Prostate gland (tissue), 2 donors: ENCODE measurements around the gene SLC52A3. TPM values are rescaled to one million over a fixed set of nuclear protein-coding genes. Genes with fewer than 3 reads are reported as not detected.

Experiments
- DNase-seq: peaks from one replicate; pipeline ENCODE4 v3.0.0-alpha.2; 2019; ENCODE audit warnings: low spot score
- H3K27ac ChIP-seq, 2 donors: fragments of 200-600 bp; sonication (generic); 2 replicates each; pipeline ENCODE4 v1.5.1; 2017 to 2019
- H3K27me3 ChIP-seq: fragments of 200-600 bp; sonication (generic); replicated peaks from 2 replicates; pipeline ENCODE4 v1.5.1; 2019; ENCODE audit not compliant: insufficient read depth
- H3K36me3 ChIP-seq, 2 donors: fragments of 200-600 bp; sonication (generic); 1 replicate in 1 of 2; 2 replicates in 1 of 2; pipeline versions ENCODE4 v1.5.1 to v1.8.1; 2017 to 2019
- H3K4me1 ChIP-seq: fragments of 200-600 bp; sonication (generic); replicated peaks from 2 replicates; pipeline ENCODE4 v1.5.1; 2019
- H3K4me3 ChIP-seq, 2 donors: fragments of 200-600 bp; sonication (generic); 2 replicates each; pipeline ENCODE4 v1.5.1; 2017 to 2019
- H3K9me3 ChIP-seq: fragments of 200-600 bp; sonication (generic); 2 replicates; pipeline ENCODE4 v1.5.1; 2017
- CTCF ChIP-seq, 4 experiments: fragments of 200-600 bp in 2 of 4; fragments of 450-650 bp in 2 of 4; sonication (generic) in 2 of 4; IDR thresholded peaks; 1 replicate in 3 of 4; 2 replicates in 1 of 4; pipeline ENCODE4 v1.5.1; 2016 to 2019; ENCODE audit warnings: antibody characterized with exemption in 4 of 4, mild to moderate bottlenecking in 2 of 4, moderate library complexity in 2 of 4
- POLR2A ChIP-seq: fragments of 450-650 bp; IDR thresholded peaks from one replicate; pipeline ENCODE4 v1.6.1; 2016; ENCODE audit warnings: antibody characterized with exemption, mild to moderate bottlenecking
- POLR2AphosphoS5 ChIP-seq: sonication (generic); formaldehyde crosslinking; IDR thresholded peaks from one replicate; pipeline ENCODE4 v1.6.1; 2017; ENCODE audit warnings: antibody characterized with exemption
- WGBS: methylation state at CpG from one replicate; pipeline ENCODE4 v1.1.5; 2018; 5-methylcytosine and 5-hydroxymethylcytosine counted together
- intact Hi-C: fragments of 100-400 bp; cut with DNase I; formaldehyde crosslinking; loops from one replicate; pipeline ENCODE4 v1.14.2; 2022
- total RNA-seq, 2 donors: library from RNA; depleted of rRNA; stranded (reverse); fragments of >200 nt; gene quantifications; one replicate each; pipeline ENCODE4 v1.1.0, GENCODE V29; 2016

Gene SLC52A3
- total RNA-seq, 2 donors from 2014 or later = 34.3 to 221 TPM

- 62% methylated on average over 8 of the region's 8 CpGs for WGBS
- no peak for DNase-seq
- TF ChIP-seq POLR2AphosphoS5 = no peak
- no peak for TF ChIP-seq CTCF (IDR thresholded peaks at IDR 0.05)
- TF ChIP-seq POLR2A = no peak
- Histone ChIP-seq H3K4me3 (no peak overlapping the region), H3K36me3 (no peaks in the 10 kb centered on the region), H3K4me1 (peaks cover 8% of the 10 kb centered on the region), H3K27ac (peak overlapping the region in 1 of 2 donors; percentile 50), H3K27me3 (no peaks in the 10 kb centered on the region), H3K9me3 (no peaks in the 10 kb centered on the region)
- intact Hi-C loops = loop anchor here (5.0 to 10.0 kb wide), 2 partner anchors 177 to 385 kb away; no protein-coding TSS in a partner anchor
Measured at GRCh38 chr20:739736-740135, 28.6 kb downstream of the SLC52A3 start.

GRCh38 chr20:733861-734260, 34.4 kb downstream of the SLC52A3 start:
- Histone ChIP-seq H3K27ac (no peak overlapping the region), H3K36me3 (no peaks in the 10 kb centered on the region), H3K4me1 (no peaks in the 10 kb centered on the region), H3K9me3 (no peaks in the 10 kb centered on the region), H3K4me3 (no peak overlapping the region), H3K27me3 (no peaks in the 10 kb centered on the region)
- intact Hi-C loops = loop anchor here (10.0 kb wide), 1 partner anchor 379 kb away; no protein-coding TSS in a partner anchor
- no peak for TF ChIP-seq POLR2AphosphoS5
- no peak for TF ChIP-seq CTCF (IDR thresholded peaks at IDR 0.05)
- no peak for TF ChIP-seq POLR2A
- no peak for DNase-seq
- WGBS = 58% methylated on average over 7 of the region's 7 CpGs

- TF ChIP-seq CTCF (IDR thresholded peaks at IDR 0.05) (no peak), POLR2A (no peak), POLR2AphosphoS5 (no peak)
- no peak overlapping the region for H3K4me3 ChIP-seq
- no peaks in the 10 kb centered on the region for H3K36me3 ChIP-seq
- H3K9me3 ChIP-seq = no peaks in the 10 kb centered on the region
- no peaks in the 10 kb centered on the region for H3K27me3 ChIP-seq
- WGBS = 87% methylated on average over 3 of the region's 3 CpGs
- H3K4me1 ChIP-seq = no peaks in the 10 kb centered on the region
- DNase-seq = no peak
- intact Hi-C loops = loop anchor here (10.0 kb wide), 1 partner anchor 378 kb away; no protein-coding TSS in a partner anchor
- no peak overlapping the region for H3K27ac ChIP-seq
Measured at GRCh38 chr20:732727-733126, 35.6 kb downstream of the SLC52A3 start.

- no peaks in the 10 kb centered on the region for H3K36me3 ChIP-seq
- no peak overlapping the region for H3K4me3 ChIP-seq
- DNase-seq = no peak
- no peaks in the 10 kb centered on the region for H3K4me1 ChIP-seq
- H3K27ac ChIP-seq = no peak overlapping the region
- no peaks in the 10 kb centered on the region for H3K27me3 ChIP-seq
- TF ChIP-seq CTCF (IDR thresholded peaks at IDR 0.05) = no peak
- TF ChIP-seq POLR2AphosphoS5 = no peak
- H3K9me3 ChIP-seq = no peaks in the 10 kb centered on the region
- WGBS = 68% methylated on average over 8 of the region's 8 CpGs
- intact Hi-C loops = loop anchor here (10.0 kb wide), 1 partner anchor 377 kb away; no protein-coding TSS in a partner anchor
Measured at GRCh38 chr20:731891-732560, 36.3 kb downstream of the SLC52A3 start.

GRCh38 chr20:730005-730404, 38.3 kb downstream of the SLC52A3 start:
- 96% methylated on average over 3 of the region's 3 CpGs for WGBS
- H3K4me3 ChIP-seq = no peak overlapping the region
- H3K36me3 ChIP-seq = no peaks in the 10 kb centered on the region
- no peak overlapping the region for H3K27ac ChIP-seq
- TF ChIP-seq CTCF (IDR thresholded peaks at IDR 0.05) (no peak), POLR2A (no peak), POLR2AphosphoS5 (no peak)
- intact Hi-C loops = loop anchor here (10.0 kb wide), 1 partner anchor 375 kb away; no protein-coding TSS in a partner anchor
- no peak for DNase-seq
- H3K9me3 ChIP-seq = no peaks in the 10 kb centered on the region
- H3K4me1 ChIP-seq = no peaks in the 10 kb centered on the region
- no peaks in the 10 kb centered on the region for H3K27me3 ChIP-seq
